ENCODE data around the gene FGD2. TPM values are rescaled to one million over a fixed set of nuclear protein-coding genes. Genes with fewer than 3 reads are reported as not detected.

The FGD2 gene
- total and polyA plus RNA-seq, 2 of the 4 experiments (the other 2 are of a cell fraction), result 0.07 TPM; not detected in 1

DNA sequence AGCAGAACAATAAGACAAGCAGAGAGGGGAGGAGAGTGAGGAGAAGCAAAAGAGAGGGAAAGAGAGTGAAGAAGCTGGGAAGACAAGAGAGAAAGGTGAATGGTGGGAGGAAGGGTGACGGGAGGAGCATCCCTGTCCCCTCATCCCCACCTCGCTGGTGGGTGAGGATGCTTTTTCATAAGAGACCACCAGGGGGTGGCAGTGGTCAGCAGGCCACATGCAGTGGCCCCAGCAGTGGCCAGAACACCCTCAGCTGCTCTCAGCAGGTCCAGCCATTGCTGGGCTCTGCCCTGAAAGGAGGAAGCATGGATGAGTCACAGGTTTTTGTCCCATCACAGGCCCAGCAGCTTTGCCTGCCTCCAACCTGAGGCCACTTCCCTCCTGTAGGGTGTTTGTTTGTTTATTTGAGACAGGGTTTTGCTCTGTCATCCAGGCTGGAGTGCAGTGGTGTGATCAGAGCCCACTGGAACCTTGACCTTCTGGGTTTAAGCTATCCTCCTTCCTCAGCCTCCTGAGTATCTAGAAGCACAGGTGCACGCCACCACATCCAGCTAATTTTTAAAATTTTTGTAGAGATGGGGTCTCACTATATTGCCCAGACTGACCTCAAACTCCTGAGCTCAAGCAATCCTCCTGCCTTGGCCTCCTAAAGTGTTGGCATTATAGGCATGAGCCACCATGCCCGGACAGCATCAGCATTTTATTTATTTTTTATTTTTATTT lies 24.0 kb downstream of the FGD2 start (continued):
- no peak for TF ChIP-seq CEBPB (IDR thresholded peaks at IDR 0.05; ENCODE audit: low read depth, low read length)

GRCh38 chr6:37030599-37030998 lies 25.1 kb downstream of the FGD2 start:
- intact Hi-C loops (cut with micrococcal nuclease) (no loop called here), dilution Hi-C loops (cut with HindIII; ENCODE audit: low sequenced_read_pairs, unreplicated experiment) (no loop called here), in situ Hi-C loops (cut with MboI; ENCODE audit: low sequenced_read_pairs) (no loop called here)
- H2AK5ac ChIP-seq (ENCODE audit: low read depth, low read length), result no peak overlapping the region
- TF ChIP-seq, protein P1, sequence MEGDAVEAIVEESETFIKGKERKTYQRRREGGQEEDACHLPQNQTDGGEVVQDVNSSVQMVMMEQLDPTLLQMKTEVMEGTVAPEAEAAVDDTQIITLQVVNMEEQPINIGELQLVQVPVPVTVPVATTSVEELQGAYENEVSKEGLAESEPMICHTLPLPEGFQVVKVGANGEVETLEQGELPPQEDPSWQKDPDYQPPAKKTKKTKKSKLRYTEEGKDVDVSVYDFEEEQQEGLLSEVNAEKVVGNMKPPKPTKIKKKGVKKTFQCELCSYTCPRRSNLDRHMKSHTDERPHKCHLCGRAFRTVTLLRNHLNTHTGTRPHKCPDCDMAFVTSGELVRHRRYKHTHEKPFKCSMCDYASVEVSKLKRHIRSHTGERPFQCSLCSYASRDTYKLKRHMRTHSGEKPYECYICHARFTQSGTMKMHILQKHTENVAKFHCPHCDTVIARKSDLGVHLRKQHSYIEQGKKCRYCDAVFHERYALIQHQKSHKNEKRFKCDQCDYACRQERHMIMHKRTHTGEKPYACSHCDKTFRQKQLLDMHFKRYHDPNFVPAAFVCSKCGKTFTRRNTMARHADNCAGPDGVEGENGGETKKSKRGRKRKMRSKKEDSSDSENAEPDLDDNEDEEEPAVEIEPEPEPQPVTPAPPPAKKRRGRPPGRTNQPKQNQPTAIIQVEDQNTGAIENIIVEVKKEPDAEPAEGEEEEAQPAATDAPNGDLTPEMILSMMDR (conservative IDR thresholded peaks at IDR 0.05; ENCODE audit: low read depth, low read length), result no peak
- TF ChIP-seq RCOR1 (IDR thresholded peaks at IDR 0.05; ENCODE audit: insufficient replicate concordance, low read length), result peak; percentile 41
- H3K14ac ChIP-seq (replicated peaks; ENCODE audit: low read depth, low read length), result no peak overlapping the region
- no peaks in the 10 kb centered on the region; the same call in 1 of the 2 replicates for H3K27me3 ChIP-seq (ENCODE audit: control insufficient read depth, insufficient read depth, low read length)
- no peak overlapping the region for H4K8ac ChIP-seq (ENCODE audit: low read depth in 2 of 2, low read length in 2 of 2)
- no peak overlapping the region for H4K5ac ChIP-seq (ENCODE audit: low read depth, low read length)
- no peak overlapping the region for H3K4me2 ChIP-seq (ENCODE audit: low read depth, low read length)
- H3K4me1 ChIP-seq (ENCODE audit: control insufficient read depth, insufficient read depth, low read length), result no peaks in the 10 kb centered on the region
- H2BK15ac ChIP-seq (ENCODE audit: low read depth, low read length), result no peak overlapping the region
- H3K9ac ChIP-seq (ENCODE audit: low read depth, low read length), result no peak overlapping the region
- no TSS peak for BruUV-seq (replicated peaks)
- no peak for ATAC-seq (ENCODE audit: low read depth)
- H3K9me1 ChIP-seq (ENCODE audit: insufficient read depth, low read length), result no peaks in the 10 kb centered on the region
- no peak overlapping the region for H3K23ac ChIP-seq (ENCODE audit: low read depth, low read length)
- no peak overlapping the region for H2AK9ac ChIP-seq (replicated peaks; ENCODE audit: low read depth, low read length, poor library complexity)
- H3K4ac ChIP-seq (ENCODE audit: low read depth, low read length), result no peak overlapping the region
- H3K79me1 ChIP-seq (ENCODE audit: low read depth in 1 of 2, low read length in 2 of 2), result no peaks in the 10 kb centered on the region
- ChIA-PET CTCF (no interaction called here), POLR2A (ENCODE audit: unreplicated experiment) (no interaction called here)
- H2BK20ac ChIP-seq (ENCODE audit: low read depth, low read length), result no peak overlapping the region
- no peak overlapping the region for H2BK5ac ChIP-seq (ENCODE audit: low read depth, low read length, poor library complexity, severe bottlenecking)
- H2AFZ ChIP-seq (replicated peaks; ENCODE audit: low read length, poor library complexity), result no peak overlapping the region
- H3K27ac ChIP-seq (ENCODE audit: insufficient read depth, low read length), result no peak overlapping the region
- no CpG with 5 or more reads among the region's 2 CpGs for WGBS, 2 experiments (ENCODE audit: extremely low coverage in 2 of 2, insufficient read length in 1 of 2)
- H3K9me3 ChIP-seq (ENCODE audit: control insufficient read depth, insufficient read depth, low read length), result no peaks in the 10 kb centered on the region
- no peak for DNase-seq
- H4K20me1 ChIP-seq (ENCODE audit: insufficient read depth, low read length), result no peaks in the 10 kb centered on the region
- no peak overlapping the region for H3K4me3 ChIP-seq (ENCODE audit: insufficient read depth, low read depth, low read length)
- H3K18ac ChIP-seq (ENCODE audit: low read depth, low read length), result no peak overlapping the region
- H4K91ac ChIP-seq (ENCODE audit: insufficient read depth, low read depth, low read length), result no peak overlapping the region
- H2BK120ac ChIP-seq (ENCODE audit: low read depth, low read length), result no peak overlapping the region
- no peak overlapping the region for H3K56ac ChIP-seq (ENCODE audit: extremely low read depth, insufficient read depth, low read length)
- no peaks in the 10 kb centered on the region for H3K36me3 ChIP-seq (ENCODE audit: control insufficient read depth, insufficient read depth, low read length)
